ENCODE measurements around the gene TRIO.

GRCh38 chr5:14240359-14240758, 97.2 kb downstream of the TRIO start:
- TF ChIP-seq, protein P1, sequence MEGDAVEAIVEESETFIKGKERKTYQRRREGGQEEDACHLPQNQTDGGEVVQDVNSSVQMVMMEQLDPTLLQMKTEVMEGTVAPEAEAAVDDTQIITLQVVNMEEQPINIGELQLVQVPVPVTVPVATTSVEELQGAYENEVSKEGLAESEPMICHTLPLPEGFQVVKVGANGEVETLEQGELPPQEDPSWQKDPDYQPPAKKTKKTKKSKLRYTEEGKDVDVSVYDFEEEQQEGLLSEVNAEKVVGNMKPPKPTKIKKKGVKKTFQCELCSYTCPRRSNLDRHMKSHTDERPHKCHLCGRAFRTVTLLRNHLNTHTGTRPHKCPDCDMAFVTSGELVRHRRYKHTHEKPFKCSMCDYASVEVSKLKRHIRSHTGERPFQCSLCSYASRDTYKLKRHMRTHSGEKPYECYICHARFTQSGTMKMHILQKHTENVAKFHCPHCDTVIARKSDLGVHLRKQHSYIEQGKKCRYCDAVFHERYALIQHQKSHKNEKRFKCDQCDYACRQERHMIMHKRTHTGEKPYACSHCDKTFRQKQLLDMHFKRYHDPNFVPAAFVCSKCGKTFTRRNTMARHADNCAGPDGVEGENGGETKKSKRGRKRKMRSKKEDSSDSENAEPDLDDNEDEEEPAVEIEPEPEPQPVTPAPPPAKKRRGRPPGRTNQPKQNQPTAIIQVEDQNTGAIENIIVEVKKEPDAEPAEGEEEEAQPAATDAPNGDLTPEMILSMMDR (IDR thresholded peaks at IDR 0.05; ENCODE audit: low read depth, low read length, poor library complexity, severe bottlenecking), result no peak
- no peak for TF ChIP-seq EZH2phosphoT487 (IDR thresholded peaks at IDR 0.05; ENCODE audit: borderline replicate concordance, low read length)
